ENCODE data around the gene UPK1B.

Gene UPK1B

GRCh38 chr3:119243712-119244111, 70.3 kb downstream of the UPK1B start:
- Histone ChIP-seq H3K27ac (no peak overlapping the region), H3K36me3 (ENCODE audit: insufficient read depth, low read length) (no peaks in the 10 kb centered on the region), H3K4me3 (no peak overlapping the region), H3K9me3 (ENCODE audit: low read depth, low read length) (no peaks in the 10 kb centered on the region), H3K9ac (ENCODE audit: insufficient read length) (no peak overlapping the region)
- TF ChIP-seq POLR2AphosphoS5 (IDR thresholded peaks at IDR 0.05; ENCODE audit: borderline replicate concordance, low read depth, low read length) (no peak), FOXP2 (optimal IDR thresholded peaks at IDR 0.05; ENCODE audit: control extremely low read depth, extremely low read length, insufficient read depth) (no peak), EZH2 (IDR thresholded peaks at IDR 0.05) (no peak)
- DNase-seq (ENCODE audit: low read depth, low spot score) = no peak

GRCh38 chr3:119245778-119246177, 72.4 kb downstream of the UPK1B start:
- DNase-seq (ENCODE audit: low read depth, low spot score) = no peak
- no peak for TF ChIP-seq FOXP2 (optimal IDR thresholded peaks at IDR 0.05; ENCODE audit: control extremely low read depth, extremely low read length, insufficient read depth)
- TF ChIP-seq EZH2 (IDR thresholded peaks at IDR 0.05) = no peak
- no peak for TF ChIP-seq POLR2AphosphoS5 (IDR thresholded peaks at IDR 0.05; ENCODE audit: borderline replicate concordance, low read depth, low read length)
- no peaks in the 10 kb centered on the region for H3K36me3 ChIP-seq (ENCODE audit: insufficient read depth, low read length)

More at GRCh38 chr3:119245778-119246177, 72.4 kb downstream of the UPK1B start:
- no peak overlapping the region for H3K9ac ChIP-seq (ENCODE audit: insufficient read length)
- no peak overlapping the region for H3K4me3 ChIP-seq
- no peaks in the 10 kb centered on the region for H3K9me3 ChIP-seq (ENCODE audit: low read depth, low read length)
- no peak overlapping the region for H3K27ac ChIP-seq
